T-cell (primary cell): ENCODE data around the gene SACM1L. TPM values are rescaled to one million over a fixed set of nuclear protein-coding genes. Genes with fewer than 3 reads are reported as not detected.

Experiments used
- ATAC-seq, 4 experiments: fragments of 200-7000 bp in 3 of 4; fragments of 150-1000 bp in 1 of 4; cut with Tn5 transposase; replicated peaks in 1 of 4; 1 replicate in 3 of 4; 2 replicates in 1 of 4; pipeline ENCODE4 v1.10.0; 2021; ENCODE audit warnings: moderate library complexity in 3 of 4, mild to moderate bottlenecking in 2 of 4, moderate number of reproducible peaks in 1 of 4
- CTCF ChIA-PET, 2 donors: fragments of 300-600 bp; sonication (Branson Sonifier 250); formaldehyde crosslinking; loops; one replicate each; lab custom pipeline; 2022; ENCODE audit warnings: antibody characterized with exemption in 2 of 2; lab: Charles Lee
- POLR2A ChIA-PET, 2 donors: fragments of 300-600 bp; sonication (Branson Sonifier 250); formaldehyde crosslinking; loops; one replicate each; lab custom pipeline; 2022; ENCODE audit warnings: antibody characterized with exemption in 2 of 2; lab: Charles Lee
- DNase-seq, 35 experiments: peaks; one replicate each; pipeline versions ENCODE4 v3.0.0 to v3.0.0-alpha.2; 2013 to 2023
- H3K27ac ChIP-seq: one replicate; pipeline ENCODE4 v1.5.1; 2013; ENCODE audit warnings: low read length
- H3K27me3 ChIP-seq, 2 experiments: replicated peaks in 1 of 2; 1 replicate in 1 of 2; 2 replicates in 1 of 2; pipeline versions ENCODE4 v1.6.1 to v1.7.0; 2013; ENCODE audit warnings: low read length in 1 of 2, mixed read lengths in 1 of 2; ENCODE audit not compliant: control insufficient read depth in 2 of 2, insufficient read depth in 2 of 2; ENCODE audit errors: extremely low read depth in 1 of 2
- H3K36me3 ChIP-seq, 2 donors: 1 replicate in 1 of 2; 2 replicates in 1 of 2; pipeline versions ENCODE4 v1.6.1 to v1.7.0; 2013; ENCODE audit warnings: low read length in 1 of 2; ENCODE audit not compliant: control insufficient read depth in 2 of 2, insufficient read depth in 1 of 2; ENCODE audit errors: extremely low read depth in 1 of 2
- H3K4me1 ChIP-seq, 2 experiments: 1 replicate in 1 of 2; 2 replicates in 1 of 2; pipeline versions ENCODE4 v1.6.1 to v1.7.0; 2013; ENCODE audit warnings: low read length in 2 of 2, mixed read lengths in 1 of 2; ENCODE audit not compliant: insufficient read depth in 2 of 2, control insufficient read depth in 1 of 2; ENCODE audit errors: extremely low read depth in 1 of 2
- H3K4me3 ChIP-seq, 2 donors: 1 replicate in 1 of 2; 2 replicates in 1 of 2; pipeline versions ENCODE4 v1.5.1 to v1.7.0; 2013; ENCODE audit warnings: mild to moderate bottlenecking in 2 of 2, low read length in 1 of 2, moderate library complexity in 1 of 2; ENCODE audit not compliant: control insufficient read depth in 1 of 2; ENCODE audit errors: extremely low read depth in 1 of 2
- H3K9me3 ChIP-seq: 2 replicates; pipeline ENCODE4 v1.7.0; 2013
- H3K27ac Mint-ChIP-seq, 2 donors: one replicate each; pipeline ENCODE4 v1.8.0; 2020 to 2021; ENCODE audit warnings: mild to moderate bottlenecking in 2 of 2, mixed read lengths in 2 of 2
- H3K27me3 Mint-ChIP-seq, 2 donors: one replicate each; pipeline ENCODE4 v1.8.0; 2021 to 2022; ENCODE audit warnings: mixed read lengths in 2 of 2
- H3K36me3 Mint-ChIP-seq: one replicate; pipeline ENCODE4 v1.8.0; 2021; ENCODE audit warnings: mixed read lengths
- H3K4me1 Mint-ChIP-seq, 3 donors: one replicate each; pipeline ENCODE4 v1.8.0; 2020 to 2022; ENCODE audit warnings: mixed read lengths in 3 of 3, mild to moderate bottlenecking in 1 of 3
- H3K4me3 Mint-ChIP-seq, 3 donors: one replicate each; pipeline ENCODE4 v1.8.0; 2020 to 2022; ENCODE audit warnings: mild to moderate bottlenecking in 3 of 3, mixed read lengths in 3 of 3, moderate library complexity in 3 of 3
- H3K9me3 Mint-ChIP-seq, 3 donors: one replicate each; pipeline ENCODE4 v1.8.0; 2020 to 2022; ENCODE audit warnings: mixed read lengths in 3 of 3
- WGBS: methylation state at CpG from one replicate; pipeline ENCODE4 v1.1.5; 2013; ENCODE audit warnings: missing lambda C conversion rate; ENCODE audit not compliant: insufficient coverage; 5-methylcytosine and 5-hydroxymethylcytosine counted together
- total RNA-seq, 35 experiments: library from RNA in 6 of 35; stranded (reverse) in 6 of 35; fragments of 120-200 nt in 1 of 35; gene quantifications; one replicate each; pipeline versions ENCODE4 v1.2.1 to v1.2.4 and lab custom pipeline; 2013 to 2026

Gene SACM1L
- total RNA-seq, 5 donors from 2014 or later (not counting 1 experiment from before 2014, with no cell fraction given), result 62.8 to 81.5 (median 69.1) TPM

GRCh38 chr3:45655906-45656305 is 33.3 kb upstream of the SACM1L start:
- no peak for ATAC-seq
- Mint-ChIP-seq H3K27ac (no peak overlapping the region), H3K9me3 (no peaks in the 10 kb centered on the region), H3K36me3 (peaks cover 7% of the 10 kb centered on the region), H3K4me3 (no peak overlapping the region), H3K27me3 (no peaks in the 10 kb centered on the region), H3K4me1 (peaks cover 17 to 38% (median 21%) of the 10 kb centered on the region in 3 donors)
- no peak overlapping the region for H3K4me3 ChIP-seq
- peaks cover 0 to 5% of the 10 kb centered on the region in 2 experiments for H3K4me1 ChIP-seq
- POLR2A ChIA-PET, result interaction anchor here (0.6 to 0.7 kb wide), 3 partner anchors 42 to 62 kb away, joined by 3 to 6 read pairs (median 3); partner anchors contain the start of gene LIMD1 (in 1 of the 2)
- H3K36me3 ChIP-seq, result no peaks in the 10 kb centered on the region
- DNase-seq, result no peak
- no CpG with 5 or more reads among the region's 2 CpGs for WGBS
- no peaks in the 10 kb centered on the region for H3K27me3 ChIP-seq
- no peaks in the 10 kb centered on the region for H3K9me3 ChIP-seq
- no peak overlapping the region for H3K27ac ChIP-seq
- CTCF ChIA-PET, result interaction anchor here (0.6 to 3.1 kb wide), 29 partner anchors 9 to 680 kb away, joined by 3 to 33 read pairs (median 4); partner anchors contain the start of gene EXOSC7 (in 1 of the 2)

DNA sequence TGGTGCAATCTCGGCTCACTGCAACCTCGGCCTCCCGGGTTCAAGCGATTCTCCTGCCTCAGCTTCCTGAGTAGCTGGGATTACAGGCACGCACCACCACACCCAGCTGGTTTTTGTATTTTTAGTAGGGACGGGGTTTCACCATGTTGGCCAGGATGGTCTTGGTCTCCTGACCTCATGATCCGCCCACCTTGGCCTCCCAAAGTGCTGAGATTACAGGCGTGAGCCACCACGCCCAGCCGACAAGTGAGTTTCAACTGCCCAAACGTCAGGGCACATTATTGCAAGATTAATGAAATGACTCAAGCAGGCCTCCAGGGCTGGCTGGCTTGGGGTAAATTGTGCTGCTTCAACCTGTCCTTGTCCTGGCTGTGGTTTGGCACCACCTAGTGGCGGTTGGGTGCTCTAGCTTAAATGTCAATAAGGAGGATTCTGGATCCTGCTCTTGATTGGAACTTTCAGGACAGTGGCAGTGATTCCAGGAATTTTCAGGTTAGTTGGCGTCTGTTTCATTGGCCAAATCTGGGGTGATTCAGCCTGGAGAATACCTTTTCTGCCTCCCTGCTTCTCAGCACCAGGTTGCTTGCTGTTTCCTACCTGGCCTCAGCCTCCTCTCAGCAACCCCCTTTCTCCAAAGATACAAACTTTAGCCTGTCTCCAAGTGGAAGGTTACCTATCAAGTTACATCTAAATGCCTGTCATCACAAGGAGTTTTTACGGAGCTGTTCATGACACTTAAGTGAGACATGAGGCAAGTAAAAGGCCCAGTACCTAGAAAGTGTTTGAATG is 32.4 kb upstream of the SACM1L start:
- H3K27me3 ChIP-seq, result no peaks in the 10 kb centered on the region
- no peak overlapping the region for H3K27ac Mint-ChIP-seq
- no peaks in the 10 kb centered on the region for H3K9me3 Mint-ChIP-seq
- WGBS, result 30% methylated on average over 8 of the region's 14 CpGs
- ChIA-PET CTCF (interaction anchor here (0.6 to 3.1 kb wide), 35 partner anchors 9 to 620 kb away, joined by 3 to 33 read pairs (median 4); partner anchors contain the start of gene SACM1L (in 1 of the 2)), POLR2A (interaction anchor here (0.7 kb wide), 3 partner anchors 9 to 62 kb away, joined by 3 to 9 read pairs (median 6); partner anchors contain the start of gene LIMD1 (in 1 of the 2))
- ATAC-seq (peak; percentile 83 to 94 (median 87)), DNase-seq (peak; percentile 67 to 92 (median 81))
- no peaks in the 10 kb centered on the region for H3K36me3 ChIP-seq
- no peak overlapping the region for H3K4me3 Mint-ChIP-seq
- no peaks in the 10 kb centered on the region for H3K9me3 ChIP-seq
- peaks cover 0 to 5% of the 10 kb centered on the region in 2 experiments for H3K4me1 ChIP-seq
- H3K27me3 Mint-ChIP-seq, result no peaks in the 10 kb centered on the region
- peaks cover 3% of the 10 kb centered on the region for H3K36me3 Mint-ChIP-seq
- peaks cover 16 to 33% (median 21%) of the 10 kb centered on the region in 3 donors for H3K4me1 Mint-ChIP-seq
- no peak overlapping the region for H3K4me3 ChIP-seq
- H3K27ac ChIP-seq, result no peak overlapping the region

DNA sequence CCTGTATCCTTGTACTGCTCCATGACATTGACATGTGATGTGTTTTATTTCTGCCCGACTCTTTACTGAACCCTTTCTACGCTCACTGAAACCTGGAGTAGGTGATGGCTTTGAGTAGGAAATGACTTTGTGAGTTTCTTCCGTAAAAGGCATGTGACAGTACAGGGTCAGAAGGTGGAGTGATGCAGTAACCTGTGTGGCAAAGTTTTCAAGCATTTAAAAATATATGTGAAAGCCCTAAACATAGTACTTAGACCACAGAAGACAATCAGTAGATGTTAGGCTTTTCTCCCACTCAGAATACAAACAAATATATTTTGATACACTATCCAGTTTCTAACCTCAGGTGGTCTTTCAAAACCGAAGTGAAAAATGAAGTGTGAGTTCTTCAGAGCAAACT is 31.3 kb upstream of the SACM1L start:
- H3K4me3 ChIP-seq, result no peak overlapping the region
- no CpG with 5 or more reads among the region's 4 CpGs for WGBS
- ATAC-seq (no peak), DNase-seq (no peak)
- ChIA-PET POLR2A (no interaction called here), CTCF (interaction anchor here in 1 of 2 donors (0.6 to 3.7 kb wide), 3 partner anchors 46 to 448 kb away, joined by 3 to 53 read pairs (median 4); no protein-coding TSS in a partner anchor)
- Mint-ChIP-seq H3K36me3 (peaks cover 3% of the 10 kb centered on the region), H3K27ac (no peak overlapping the region), H3K9me3 (no peaks in the 10 kb centered on the region), H3K4me3 (no peak overlapping the region), H3K4me1 (peaks cover 10 to 25% (median 16%) of the 10 kb centered on the region in 3 donors), H3K27me3 (no peaks in the 10 kb centered on the region)
- H3K9me3 ChIP-seq, result no peaks in the 10 kb centered on the region
- H3K4me1 ChIP-seq, result peaks cover 0 to 5% of the 10 kb centered on the region in 2 experiments
- H3K27me3 ChIP-seq, result no peaks in the 10 kb centered on the region
- H3K36me3 ChIP-seq, result no peaks in the 10 kb centered on the region
- H3K27ac ChIP-seq, result no peak overlapping the region

GRCh38 chr3:45659661-45660566 is 29.3 kb upstream of the SACM1L start:
- POLR2A ChIA-PET, result interaction anchor here (0.6 to 1.4 kb wide), 10 partner anchors 9 to 666 kb away, joined by 3 to 10 read pairs (median 6); no protein-coding TSS in a partner anchor
- Mint-ChIP-seq H3K9me3 (no peaks in the 10 kb centered on the region), H3K4me1 (peaks cover 17 to 23% (median 19%) of the 10 kb centered on the region in 3 donors), H3K27me3 (no peaks in the 10 kb centered on the region), H3K27ac (peak overlapping the region; percentile 45 to 76), H3K36me3 (peaks cover 3% of the 10 kb centered on the region), H3K4me3 (no peak overlapping the region)
- Histone ChIP-seq H3K4me3 (no peak overlapping the region), H3K9me3 (no peaks in the 10 kb centered on the region), H3K27me3 (no peaks in the 10 kb centered on the region), H3K36me3 (no peaks in the 10 kb centered on the region), H3K4me1 (peaks cover 7 to 16% of the 10 kb centered on the region in 2 experiments), H3K27ac (no peak overlapping the region)
- DNase-seq (peak in 22 of 35 experiments; percentile 14 to 68 (median 22)), ATAC-seq (no peak)
- CTCF ChIA-PET, result interaction anchor here (0.5 to 3.7 kb wide), 48 partner anchors 8 to 1230 kb away, joined by 3 to 53 read pairs (median 6); partner anchors contain the start of gene SACM1L (in 1 of the 2)
- WGBS, result no CpG with 5 or more reads among the region's 19 CpGs

GRCh38 chr3:45660567-45660901 is 28.7 kb upstream of the SACM1L start:
- Histone ChIP-seq H3K36me3 (no peaks in the 10 kb centered on the region), H3K9me3 (no peaks in the 10 kb centered on the region), H3K27me3 (no peaks in the 10 kb centered on the region), H3K4me3 (no peak overlapping the region), H3K4me1 (peaks cover 7 to 22% of the 10 kb centered on the region in 2 experiments), H3K27ac (no peak overlapping the region)
- no peak for DNase-seq
- POLR2A ChIA-PET, result interaction anchor here (0.6 to 1.4 kb wide), 2 partner anchors 31 to 34 kb away, joined by 3 to 7 read pairs; no protein-coding TSS in a partner anchor
- ATAC-seq, result no peak
- no peak overlapping the region for H3K4me3 Mint-ChIP-seq
- H3K27ac Mint-ChIP-seq, result no peak overlapping the region
- H3K9me3 Mint-ChIP-seq, result no peaks in the 10 kb centered on the region
- no peaks in the 10 kb centered on the region for H3K27me3 Mint-ChIP-seq
- WGBS, result 100% methylated on average over 5 of the region's 11 CpGs
- peaks cover 3% of the 10 kb centered on the region for H3K36me3 Mint-ChIP-seq
- peaks cover 23 to 29% (median 25%) of the 10 kb centered on the region in 3 donors for H3K4me1 Mint-ChIP-seq
- CTCF ChIA-PET, result interaction anchor here (0.6 to 3.7 kb wide), 25 partner anchors 10 to 1231 kb away, joined by 3 to 53 read pairs (median 6); partner anchors contain the start of gene SACM1L (in 1 of the 2)
